H1 (cell line): ENCODE measurements around the gene UPF2. TPM values are rescaled to one million over a fixed set of nuclear protein-coding genes. Genes with fewer than 3 reads are reported as not detected.

Source experiments
- polyA plus RNA-seq, 7 experiments: library from polyadenylated mRNA; depleted of rRNA in 3 of 7; stranded (reverse) in 5 of 7; unstranded in 2 of 7; fragments of >200 nt in 5 of 7; fragments of 200-250 nt in 2 of 7; gene quantifications; 1 replicate in 5 of 7; 2 replicates in 1 of 7; 4 replicates in 1 of 7; pipeline versions ENCODE4 v1.2.1 to v1.2.3, GENCODE V29; 2011 to 2013; ENCODE audit warnings: missing spikeins in 2 of 7, mixed read lengths in 2 of 7
- total RNA-seq: library from RNA; stranded (reverse); fragmentation: NEBNext Ultra II Directional; extraction: Animal tissue kit (Norgen Biotek cat#: 25700); gene quantifications from 2 replicates; pipeline ENCODE4 v1.2.1, GENCODE V29; 2021
- TF ChIP-seq, protein P1 (sequence below), 3 experiments: IDR thresholded peaks; 1 replicate in 2 of 3; 2 replicates in 1 of 3; pipeline versions ENCODE4 v1.5.1 to v1.6.1; 2011; ENCODE audit warnings: low read length in 3 of 3, mild to moderate bottlenecking in 3 of 3, inconsistent platforms in 2 of 3, low read depth in 1 of 3, moderate library complexity in 1 of 3; ENCODE audit not compliant: insufficient read depth in 1 of 3; ENCODE audit errors: control extremely low read depth in 1 of 3

UPF2 gene
- total and polyA plus RNA-seq, 2 of the 8 experiments (the other 6 are each of a cell fraction or from before 2014, with no cell fraction given), result 6.2 to 32.8 TPM

DNA sequence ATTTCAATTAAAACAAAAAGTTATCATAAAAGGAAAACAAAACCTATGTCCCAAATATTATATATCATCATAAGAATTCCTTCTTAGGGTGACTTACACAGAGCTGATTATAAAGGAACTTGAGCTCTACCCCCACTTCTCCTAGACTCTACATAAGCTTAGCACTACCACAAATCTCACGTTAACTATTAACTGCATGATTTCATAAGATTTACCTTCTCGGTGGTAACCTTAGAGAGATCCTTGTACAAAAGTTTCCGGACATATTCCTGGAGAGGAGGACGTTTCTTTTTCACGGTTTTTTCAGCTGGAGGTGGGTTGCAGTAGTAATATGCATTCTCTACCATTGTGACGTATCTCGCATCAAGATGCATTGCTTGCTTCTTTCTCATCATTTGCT is 83.7 kb downstream of the UPF2 start (continued):
- TF ChIP-seq, protein P1, sequence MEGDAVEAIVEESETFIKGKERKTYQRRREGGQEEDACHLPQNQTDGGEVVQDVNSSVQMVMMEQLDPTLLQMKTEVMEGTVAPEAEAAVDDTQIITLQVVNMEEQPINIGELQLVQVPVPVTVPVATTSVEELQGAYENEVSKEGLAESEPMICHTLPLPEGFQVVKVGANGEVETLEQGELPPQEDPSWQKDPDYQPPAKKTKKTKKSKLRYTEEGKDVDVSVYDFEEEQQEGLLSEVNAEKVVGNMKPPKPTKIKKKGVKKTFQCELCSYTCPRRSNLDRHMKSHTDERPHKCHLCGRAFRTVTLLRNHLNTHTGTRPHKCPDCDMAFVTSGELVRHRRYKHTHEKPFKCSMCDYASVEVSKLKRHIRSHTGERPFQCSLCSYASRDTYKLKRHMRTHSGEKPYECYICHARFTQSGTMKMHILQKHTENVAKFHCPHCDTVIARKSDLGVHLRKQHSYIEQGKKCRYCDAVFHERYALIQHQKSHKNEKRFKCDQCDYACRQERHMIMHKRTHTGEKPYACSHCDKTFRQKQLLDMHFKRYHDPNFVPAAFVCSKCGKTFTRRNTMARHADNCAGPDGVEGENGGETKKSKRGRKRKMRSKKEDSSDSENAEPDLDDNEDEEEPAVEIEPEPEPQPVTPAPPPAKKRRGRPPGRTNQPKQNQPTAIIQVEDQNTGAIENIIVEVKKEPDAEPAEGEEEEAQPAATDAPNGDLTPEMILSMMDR (IDR thresholded peaks at IDR 0.05; ENCODE audit: control extremely low read depth in 1 of 3, insufficient read depth in 1 of 3, low read depth in 1 of 3, low read length in 3 of 3), result no peak
- TF ChIP-seq, all 59 proteins: peak for 0
